ENCODE results near the gene ANKRD26.

- no peak for TF ChIP-seq CTCF (IDR thresholded peaks at IDR 0.05)
- no peak for TF ChIP-seq EZH2 (IDR thresholded peaks at IDR 0.05; ENCODE audit: borderline replicate concordance, insufficient read depth, low read depth, low read length, poor library complexity, severe bottlenecking)
Measured at GRCh38 chr10:27100813-27101347, 586 bp upstream of the ANKRD26 start.

All from B cell (primary cell).